WTC11 (cell line): ENCODE results near the gene CD4.

Experiments
- AFF4 ChIP-seq: sonication (generic); formaldehyde crosslinking; IDR thresholded peaks from 2 replicates; pipeline ENCODE4 v1.8.1; 2023; ENCODE audit warnings: mild to moderate bottlenecking, missing genetic modification reagents, borderline replicate concordance
- CTCF ChIP-seq: fragments of 200-600 bp; IDR thresholded peaks from 2 replicates; pipeline ENCODE4 v1.8.0; 2022; ENCODE audit warnings: antibody characterized with exemption
- ETV6 ChIP-seq: sonication (generic); formaldehyde crosslinking; IDR thresholded peaks from 2 replicates; pipeline ENCODE4 v1.8.1; 2022; ENCODE audit warnings: mild to moderate bottlenecking, missing genetic modification reagents
- HMGXB4 ChIP-seq: sonication (generic); formaldehyde crosslinking; IDR thresholded peaks from 2 replicates; pipeline ENCODE4 v1.8.1; 2023; ENCODE audit warnings: mild to moderate bottlenecking, moderate library complexity, missing genetic modification reagents
- PREB ChIP-seq: sonication (generic); formaldehyde crosslinking; IDR thresholded peaks from 2 replicates; pipeline ENCODE4 v1.8.1; 2022; ENCODE audit warnings: mild to moderate bottlenecking, missing genetic modification reagents, moderate library complexity, borderline replicate concordance

- TF ChIP-seq ETV6 (peak; percentile 40; the same call in 1 of the 2 replicates), AFF4 (no peak), CTCF (no peak), HMGXB4 (CRISPR knock-in tag) (no peak; the same call in 1 of the 2 replicates), PREB (CRISPR knock-in tag) (no peak)
These were observed 77.6 kb downstream of the CD4 start for GRCh38 chr12:6866920-6867412.
